ENCODE results near the gene CROCC2.

- TF ChIP-seq REST (tag by site-specific recombination; IDR thresholded peaks at IDR 0.05), result no peak
- TF ChIP-seq ATF2 (tag by site-specific recombination; IDR thresholded peaks at IDR 0.05; ENCODE audit: low read depth), result no peak
- TF ChIP-seq CTCF (tag by site-specific recombination; IDR thresholded peaks at IDR 0.05), result no peak
- TF ChIP-seq ZNF16 (tag by site-specific recombination; IDR thresholded peaks at IDR 0.05; ENCODE audit: low read depth), result no peak
- no peak for TF ChIP-seq ZNF121 (tag by site-specific recombination; IDR thresholded peaks at IDR 0.05)
- TF ChIP-seq ZNF837 (tag by site-specific recombination; IDR thresholded peaks at IDR 0.05), result no peak
- TF ChIP-seq ZNF561 (tag by site-specific recombination; IDR thresholded peaks at IDR 0.05; ENCODE audit: borderline replicate concordance), result no peak
- no peak for TF ChIP-seq ZBTB7A (tag by site-specific recombination; IDR thresholded peaks at IDR 0.05; ENCODE audit: low read depth)
These were observed 12.7 kb upstream of the CROCC2 start for GRCh38 chr2:240893363-240893844.
